IgD-negative memory B cell (primary cell): ENCODE results near the gene QRSL1. TPM values are rescaled to one million over a fixed set of nuclear protein-coding genes. Genes with fewer than 3 reads are reported as not detected.
A peak's percentile ranks its signal among the peaks of the same experiment; 100 is the strongest.
"Not testable (repeated sequence)": the region's sequence is repeated elsewhere in the genome, so short reads cannot be mapped to it uniquely, and the experiment has no call there.

Source experiments
- H3K27ac Mint-ChIP-seq, 3 donors: one replicate each; pipeline ENCODE4 v1.8.0; 2020 to 2022; ENCODE audit warnings: mild to moderate bottlenecking in 3 of 3, mixed read lengths in 3 of 3, moderate library complexity in 1 of 3
- H3K27me3 Mint-ChIP-seq: one replicate; pipeline ENCODE4 v1.8.0; 2021; ENCODE audit warnings: mixed read lengths
- H3K36me3 Mint-ChIP-seq: one replicate; pipeline ENCODE4 v1.8.0; 2020; ENCODE audit warnings: mild to moderate bottlenecking, mixed read lengths
- H3K4me1 Mint-ChIP-seq, 3 donors: one replicate each; pipeline ENCODE4 v1.8.0; 2020 to 2022; ENCODE audit warnings: mixed read lengths in 3 of 3, mild to moderate bottlenecking in 1 of 3
- H3K4me3 Mint-ChIP-seq, 4 donors: one replicate each; pipeline ENCODE4 v1.8.0; 2020 to 2022; ENCODE audit warnings: mild to moderate bottlenecking in 4 of 4, mixed read lengths in 4 of 4, moderate library complexity in 3 of 4
- H3K9me3 Mint-ChIP-seq, 3 donors: one replicate each; pipeline ENCODE4 v1.8.0; 2020 to 2021; ENCODE audit warnings: mixed read lengths in 3 of 3, mild to moderate bottlenecking in 1 of 3
- polyA plus RNA-seq: library from polyadenylated mRNA; unstranded; fragments of 300-500 nt; fragmentation: Illumina TruSeq; gene quantifications from one replicate; pipeline ENCODE4 v1.2.3, GENCODE V29; 2021

Gene QRSL1
- polyA plus RNA-seq, 1 donor from 2014 or later, result 78.5 TPM

DNA sequence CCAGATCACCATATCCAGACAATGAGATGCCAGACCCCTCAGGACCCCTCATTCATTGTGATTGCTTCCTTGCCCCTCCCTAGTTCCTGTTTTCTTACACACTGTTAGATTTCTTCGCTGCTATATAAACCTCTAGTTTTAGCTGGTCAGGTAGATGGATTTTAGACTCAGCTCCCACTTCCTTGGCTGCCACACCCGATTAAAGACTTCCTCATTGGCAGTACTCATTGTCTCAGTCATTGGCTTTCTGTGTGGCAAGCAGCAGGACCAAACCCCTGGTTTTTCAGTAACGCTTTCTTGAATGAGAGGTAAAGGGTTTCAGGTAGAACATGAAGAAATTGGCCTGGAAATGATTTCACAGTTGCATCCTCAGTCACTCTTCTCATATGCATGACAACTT, 47.9 kb downstream of the QRSL1 start:
- H3K27me3 Mint-ChIP-seq, result no peaks in the 10 kb centered on the region
- H3K36me3 Mint-ChIP-seq, result peaks cover 3% of the 10 kb centered on the region
- H3K27ac Mint-ChIP-seq, result peak overlapping the region in 2 of 3 donors; percentile 31 to 36
- H3K9me3 Mint-ChIP-seq, result peaks cover 0 to 1% (median 0%) of the 10 kb centered on the region in 3 donors
- H3K4me3 Mint-ChIP-seq, result peak overlapping the region in 2 of 4 donors; percentile 51 to 61
- H3K4me1 Mint-ChIP-seq, result peaks cover 14 to 23% (median 19%) of the 10 kb centered on the region in 3 donors

DNA sequence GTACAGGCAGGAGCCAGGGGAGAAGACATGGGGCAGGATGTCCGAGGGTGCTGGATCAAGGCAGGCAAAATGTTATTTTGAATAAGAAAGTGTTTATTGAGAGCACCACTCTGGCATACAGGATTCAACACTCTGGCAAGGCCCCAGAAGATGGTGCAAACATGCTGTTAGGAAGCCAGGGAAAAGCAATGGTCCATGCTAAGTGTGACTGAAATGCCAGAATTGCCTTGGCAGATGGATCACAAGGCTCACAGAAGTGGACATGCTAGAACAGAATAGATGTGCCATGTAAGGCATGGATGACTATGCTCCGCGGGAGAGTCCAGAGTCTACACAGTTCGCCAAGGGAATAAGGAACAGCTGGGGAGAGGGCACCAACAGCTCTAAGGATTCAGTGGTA, 54.6 kb downstream of the QRSL1 start:
- Mint-ChIP-seq H3K4me3 (no peak overlapping the region), H3K27me3 (no peaks in the 10 kb centered on the region), H3K27ac (no peak overlapping the region), H3K9me3 (no peaks in the 10 kb centered on the region), H3K4me1 (peaks cover 13 to 31% (median 18%) of the 10 kb centered on the region in 3 donors), H3K36me3 (no peaks in the 10 kb centered on the region)

DNA sequence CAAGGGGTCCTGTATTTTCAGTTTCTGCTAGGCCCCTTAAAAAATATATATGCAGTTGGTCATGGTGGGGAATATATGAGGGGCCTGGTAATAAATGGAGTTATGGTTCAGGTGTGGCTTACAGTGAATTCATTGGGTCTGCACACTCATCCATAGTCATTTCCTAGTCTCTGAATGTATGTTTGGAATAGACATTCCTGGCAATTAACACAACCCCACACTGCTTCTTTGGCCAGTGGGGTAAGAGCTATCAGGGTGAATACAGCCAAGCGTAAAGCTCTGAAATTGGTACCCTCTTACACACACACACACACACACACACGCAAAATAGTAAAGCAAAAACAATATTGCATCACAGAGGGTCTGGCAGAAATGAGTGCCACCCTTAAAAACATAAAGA, 56.5 kb downstream of the QRSL1 start:
- Mint-ChIP-seq H3K9me3 (no peaks in the 10 kb centered on the region), H3K27me3 (no peaks in the 10 kb centered on the region), H3K36me3 (no peaks in the 10 kb centered on the region), H3K4me3 (no peak overlapping the region), H3K27ac (no peak overlapping the region), H3K4me1 (peaks cover 13 to 31% (median 18%) of the 10 kb centered on the region in 3 donors)

GRCh38 chr6:106688177-106688951, 59.0 kb downstream of the QRSL1 start:
- H3K4me3 Mint-ChIP-seq, result peak overlapping the region in 2 of 4 donors; percentile 4 to 14
- H3K36me3 Mint-ChIP-seq, result no peaks in the 10 kb centered on the region
- peaks cover 10 to 30% (median 19%) of the 10 kb centered on the region in 3 donors for H3K4me1 Mint-ChIP-seq
- H3K9me3 Mint-ChIP-seq, result no peaks in the 10 kb centered on the region
- H3K27me3 Mint-ChIP-seq, result no peaks in the 10 kb centered on the region
- peak overlapping the region in 1 of 3 donors; percentile 17 for H3K27ac Mint-ChIP-seq

DNA sequence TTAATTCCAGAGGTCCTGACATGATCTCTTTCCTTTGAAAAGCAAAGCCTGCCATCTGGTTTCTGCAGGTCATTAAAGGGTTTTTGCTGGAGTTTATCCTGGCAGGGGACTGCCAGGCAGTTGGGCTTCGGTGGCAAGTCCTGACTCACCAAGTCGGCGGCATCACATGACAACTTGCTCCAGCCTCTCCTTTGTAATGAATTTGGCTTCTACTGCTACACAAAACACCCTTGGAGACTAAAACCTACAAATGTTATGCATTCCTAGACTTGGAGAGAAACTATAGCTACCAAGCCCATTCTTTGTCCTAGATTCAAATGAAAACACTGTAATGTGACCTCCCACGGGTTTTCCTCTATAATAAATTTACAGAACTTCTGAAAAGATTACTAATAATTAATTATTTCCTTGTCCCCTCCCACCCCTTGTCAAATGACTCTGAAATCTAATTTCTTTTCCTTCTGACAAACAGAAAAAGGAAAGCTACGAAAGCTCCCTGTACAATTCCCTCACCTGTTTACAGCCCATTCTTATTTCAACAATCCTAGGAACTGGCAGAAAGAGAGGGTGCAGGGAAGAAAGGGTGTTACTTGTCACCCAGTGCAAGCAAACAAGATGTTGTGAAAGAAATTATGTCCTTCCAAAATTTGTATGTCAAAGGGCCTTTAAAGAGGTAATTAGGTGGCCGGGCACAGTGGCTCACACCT, 62.9 kb downstream of the QRSL1 start:
- peaks cover 0 to 1% (median 0%) of the 10 kb centered on the region in 3 donors for H3K9me3 Mint-ChIP-seq
- H3K27me3 Mint-ChIP-seq, result no peaks in the 10 kb centered on the region
- no peaks in the 10 kb centered on the region for H3K36me3 Mint-ChIP-seq
- no peak overlapping the region for H3K27ac Mint-ChIP-seq
- peak overlapping the region in 1 of 4 donors; percentile 5 for H3K4me3 Mint-ChIP-seq
- H3K4me1 Mint-ChIP-seq, result peaks cover 19 to 26% (median 25%) of the 10 kb centered on the region in 3 donors

- no peak overlapping the region for H3K4me3 Mint-ChIP-seq
- H3K4me1 Mint-ChIP-seq, result peaks cover 22 to 31% (median 26%) of the 10 kb centered on the region in 3 donors
- H3K27me3 Mint-ChIP-seq, result no peaks in the 10 kb centered on the region
- H3K27ac Mint-ChIP-seq, result no peak overlapping the region
- peaks cover 0 to 1% (median 0%) of the 10 kb centered on the region in 3 donors for H3K9me3 Mint-ChIP-seq
- no peaks in the 10 kb centered on the region for H3K36me3 Mint-ChIP-seq
Measured at GRCh38 chr6:106692819-106693208, 63.4 kb downstream of the QRSL1 start.

DNA sequence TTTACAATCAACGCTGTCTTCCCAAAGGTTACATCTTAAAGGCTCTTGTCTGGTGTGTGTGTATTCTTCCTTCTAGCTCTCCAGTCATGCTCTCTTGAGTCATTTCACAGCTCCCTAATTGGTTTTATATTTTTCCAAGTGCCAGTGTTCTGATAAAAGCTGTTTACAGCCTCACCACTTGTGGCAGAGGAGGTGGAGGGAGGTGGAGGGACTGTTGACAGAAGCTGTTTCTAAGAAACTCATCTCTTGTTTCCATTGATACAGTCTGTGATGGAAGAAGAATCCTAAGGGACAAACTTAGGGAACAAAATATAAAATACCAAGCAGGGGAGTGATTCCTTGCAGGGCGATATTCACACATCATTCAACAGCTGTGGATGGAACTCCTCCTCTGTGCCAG, 64.0 kb downstream of the QRSL1 start:
- peaks cover 0 to 1% (median 0%) of the 10 kb centered on the region in 3 donors for H3K9me3 Mint-ChIP-seq
- no peak overlapping the region for H3K27ac Mint-ChIP-seq
- H3K4me3 Mint-ChIP-seq, result peak overlapping the region in 1 of 4 donors; percentile 16
- no peaks in the 10 kb centered on the region for H3K27me3 Mint-ChIP-seq
- H3K4me1 Mint-ChIP-seq, result peaks cover 20 to 33% (median 23%) of the 10 kb centered on the region in 3 donors
- no peaks in the 10 kb centered on the region for H3K36me3 Mint-ChIP-seq

- Mint-ChIP-seq H3K4me3 (peak overlapping the region in 1 of 4 donors; percentile 32), H3K4me1 (peaks cover 18 to 31% (median 20%) of the 10 kb centered on the region in 3 donors), H3K36me3 (no peaks in the 10 kb centered on the region), H3K9me3 (peaks cover 0 to 1% (median 0%) of the 10 kb centered on the region in 3 donors), H3K27ac (peak overlapping the region in 1 of 3 donors; percentile 50), H3K27me3 (no peaks in the 10 kb centered on the region)
Measured at GRCh38 chr6:106694343-106694742, 65.0 kb downstream of the QRSL1 start.

DNA sequence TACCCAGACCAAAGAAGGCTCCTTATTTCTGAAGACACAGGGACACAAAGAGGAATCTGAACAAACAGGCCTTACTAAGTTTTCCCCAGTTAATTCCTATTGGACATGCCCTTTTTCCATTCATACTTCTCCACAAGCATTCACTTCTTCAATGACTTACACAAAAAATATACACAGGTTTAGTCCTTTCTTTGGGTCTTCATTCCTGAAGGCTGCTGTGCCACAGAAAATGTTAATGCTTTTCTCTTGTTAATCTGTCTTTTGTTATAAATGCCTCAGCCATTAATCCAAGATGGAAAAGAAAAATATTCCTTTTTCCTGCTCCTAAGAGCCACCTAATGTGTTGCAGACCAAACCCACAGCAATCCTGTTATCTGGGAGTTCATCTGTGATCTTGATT, 71.2 kb downstream of the QRSL1 start:
- Mint-ChIP-seq H3K27me3 (no peaks in the 10 kb centered on the region), H3K9me3 (peaks cover 3 to 6% (median 5%) of the 10 kb centered on the region in 3 donors), H3K36me3 (no peaks in the 10 kb centered on the region), H3K4me3 (no peak overlapping the region), H3K27ac (peak overlapping the region; percentile 16 to 98 (median 83)), H3K4me1 (peaks cover 43 to 74% (median 47%) of the 10 kb centered on the region in 3 donors)

DNA sequence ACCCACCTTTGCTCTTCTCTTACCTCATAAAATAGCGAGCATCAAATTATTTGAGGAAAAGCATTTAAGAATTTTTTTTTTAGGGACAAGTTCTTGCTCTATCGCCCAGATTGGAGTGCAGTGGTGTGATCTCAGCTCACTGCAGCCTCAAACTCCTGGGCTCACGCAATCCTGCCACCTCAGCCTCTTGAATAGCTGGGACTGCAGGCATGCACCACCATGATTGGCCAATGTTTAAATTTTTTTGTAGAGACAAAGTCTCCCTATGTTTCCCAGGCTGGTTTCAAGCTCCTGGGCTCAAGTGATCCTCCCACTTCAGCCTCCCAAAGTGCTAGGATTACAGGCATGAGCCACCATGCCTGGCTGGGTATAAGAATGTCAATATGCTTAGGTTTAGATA, 71.8 kb downstream of the QRSL1 start:
- not testable (repeated sequence) for H3K27me3 Mint-ChIP-seq, H3K36me3 Mint-ChIP-seq, H3K9me3 Mint-ChIP-seq
- peak overlapping the region; percentile 63 to 98 (median 83) for H3K27ac Mint-ChIP-seq
- peak overlapping the region; percentile 3 to 80 (median 59) for H3K4me3 Mint-ChIP-seq
- H3K4me1 Mint-ChIP-seq, result peaks cover 43 to 78% (median 47%) of the 10 kb centered on the region in 3 donors

DNA sequence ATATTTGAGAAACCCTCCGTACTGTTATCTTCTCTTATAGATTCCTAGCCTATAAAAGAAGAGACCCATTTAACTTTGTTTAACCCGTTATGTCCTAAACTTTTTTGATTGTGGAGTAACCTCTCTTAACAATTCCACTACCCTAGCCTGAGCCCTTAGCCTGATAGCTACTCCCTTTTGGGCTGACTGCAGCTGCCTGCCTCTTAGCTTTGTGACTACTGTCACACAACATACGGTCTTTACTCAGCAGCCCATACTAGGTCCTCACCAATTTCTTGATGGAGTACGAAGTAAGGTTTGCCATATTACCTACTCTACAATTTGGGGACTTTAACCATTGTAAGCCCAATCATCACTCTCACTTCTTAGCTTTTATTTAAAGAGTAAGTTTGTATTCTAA, 72.7 kb downstream of the QRSL1 start:
- peak overlapping the region; percentile 63 to 98 (median 83) for H3K27ac Mint-ChIP-seq
- peaks cover 5 to 8% (median 6%) of the 10 kb centered on the region in 3 donors for H3K9me3 Mint-ChIP-seq
- H3K4me1 Mint-ChIP-seq, result peaks cover 38 to 80% (median 44%) of the 10 kb centered on the region in 3 donors
- no peaks in the 10 kb centered on the region for H3K27me3 Mint-ChIP-seq
- peak overlapping the region; percentile 43 to 80 (median 70) for H3K4me3 Mint-ChIP-seq
- no peaks in the 10 kb centered on the region for H3K36me3 Mint-ChIP-seq

GRCh38 chr6:106702451-106703110, 73.2 kb downstream of the QRSL1 start:
- H3K4me1 Mint-ChIP-seq, result peaks cover 36 to 80% (median 43%) of the 10 kb centered on the region in 3 donors
- H3K27ac Mint-ChIP-seq, result peak overlapping the region; percentile 63 to 98 (median 83)
- H3K27me3 Mint-ChIP-seq, result no peaks in the 10 kb centered on the region
- peak overlapping the region; percentile 43 to 80 (median 70) for H3K4me3 Mint-ChIP-seq
- H3K9me3 Mint-ChIP-seq, result peaks cover 5 to 8% (median 6%) of the 10 kb centered on the region in 3 donors
- no peaks in the 10 kb centered on the region for H3K36me3 Mint-ChIP-seq

- Mint-ChIP-seq H3K9me3 (peaks cover 5 to 8% (median 6%) of the 10 kb centered on the region in 3 donors), H3K27me3 (no peaks in the 10 kb centered on the region), H3K4me3 (peak overlapping the region in 1 of 4 donors; percentile 83), H3K4me1 (peaks cover 32 to 76% (median 47%) of the 10 kb centered on the region in 3 donors), H3K27ac (peak overlapping the region in 2 of 3 donors; percentile 81 to 98), H3K36me3 (peaks cover 2% of the 10 kb centered on the region)
Measured at GRCh38 chr6:106704327-106704726, 74.9 kb downstream of the QRSL1 start.

DNA sequence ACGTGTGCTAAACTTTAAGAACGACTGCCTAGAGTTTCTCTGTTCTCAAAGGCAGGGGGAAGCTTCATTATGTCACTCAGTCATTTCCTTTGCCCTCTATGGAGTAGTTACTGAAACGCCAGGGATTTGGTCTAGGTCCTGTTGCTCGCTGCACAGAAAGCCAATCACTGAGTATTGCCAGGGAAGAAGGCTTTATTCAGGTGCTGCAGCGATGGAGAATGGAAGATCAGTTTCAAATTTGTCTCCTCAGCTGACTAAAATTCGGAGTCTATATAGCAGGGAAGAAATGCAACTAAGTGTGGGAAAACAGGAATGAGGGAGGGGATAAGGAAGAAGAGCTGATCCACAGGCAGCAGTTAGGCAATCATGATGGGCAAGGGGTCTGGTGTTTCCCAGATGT, 75.8 kb downstream of the QRSL1 start:
- peaks cover 2% of the 10 kb centered on the region for H3K36me3 Mint-ChIP-seq
- peak overlapping the region; percentile 24 to 81 (median 53) for H3K27ac Mint-ChIP-seq
- H3K9me3 Mint-ChIP-seq, result peaks cover 5 to 8% (median 6%) of the 10 kb centered on the region in 3 donors
- H3K4me3 Mint-ChIP-seq, result peak overlapping the region in 1 of 4 donors; percentile 83
- H3K4me1 Mint-ChIP-seq, result peaks cover 32 to 73% (median 44%) of the 10 kb centered on the region in 3 donors
- no peaks in the 10 kb centered on the region for H3K27me3 Mint-ChIP-seq
